GM19025 (cell line): Measurements from ENCODE around the gene DDX41.

Source experiments
- ATAC-seq: cut with Tn5 transposase; IDR thresholded peaks from one replicate; pipeline ENCODE4 v1.9.1; 2021; ENCODE audit warnings: mild to moderate bottlenecking, low read depth, moderate library complexity; ENCODE audit not compliant: unreplicated experiment

The DDX41 gene

DNA sequence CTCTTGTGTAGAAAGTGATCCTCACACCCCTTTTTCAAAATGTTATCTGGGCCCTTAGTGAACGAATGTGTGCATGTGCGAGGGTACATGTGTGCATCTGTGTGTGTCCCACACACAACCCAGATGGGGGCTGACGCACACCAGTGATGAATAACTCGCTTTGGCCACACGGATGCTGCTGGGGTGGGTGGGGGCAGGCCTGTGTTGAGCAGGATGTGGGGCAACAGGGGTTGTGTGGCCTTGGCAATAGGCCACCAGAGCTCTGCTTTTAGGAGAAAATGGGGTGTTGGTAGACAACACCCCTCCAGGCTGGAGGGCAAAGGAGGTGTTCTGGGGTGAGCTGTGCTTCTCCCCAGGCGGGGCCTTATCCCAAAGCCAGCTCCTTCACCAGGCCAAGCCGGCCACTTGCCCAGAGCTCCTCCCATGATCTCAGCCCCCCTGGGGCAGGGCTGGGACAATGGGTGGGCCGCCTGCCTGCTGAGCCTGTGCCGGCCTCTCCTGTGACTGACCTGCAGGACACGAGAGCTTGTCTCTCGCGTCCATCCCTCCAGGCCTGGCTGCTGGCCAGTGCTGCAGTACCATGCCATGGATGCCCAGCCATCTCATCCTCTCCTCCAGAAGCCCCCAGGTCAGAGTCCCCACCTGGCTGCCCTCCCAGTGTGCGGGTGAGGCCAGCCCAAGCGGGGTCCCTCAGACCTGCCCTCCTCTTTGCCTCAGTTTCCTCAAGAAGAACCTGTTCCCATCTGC, 45.0 kb downstream of the DDX41 start:
- no peak for ATAC-seq

DNA sequence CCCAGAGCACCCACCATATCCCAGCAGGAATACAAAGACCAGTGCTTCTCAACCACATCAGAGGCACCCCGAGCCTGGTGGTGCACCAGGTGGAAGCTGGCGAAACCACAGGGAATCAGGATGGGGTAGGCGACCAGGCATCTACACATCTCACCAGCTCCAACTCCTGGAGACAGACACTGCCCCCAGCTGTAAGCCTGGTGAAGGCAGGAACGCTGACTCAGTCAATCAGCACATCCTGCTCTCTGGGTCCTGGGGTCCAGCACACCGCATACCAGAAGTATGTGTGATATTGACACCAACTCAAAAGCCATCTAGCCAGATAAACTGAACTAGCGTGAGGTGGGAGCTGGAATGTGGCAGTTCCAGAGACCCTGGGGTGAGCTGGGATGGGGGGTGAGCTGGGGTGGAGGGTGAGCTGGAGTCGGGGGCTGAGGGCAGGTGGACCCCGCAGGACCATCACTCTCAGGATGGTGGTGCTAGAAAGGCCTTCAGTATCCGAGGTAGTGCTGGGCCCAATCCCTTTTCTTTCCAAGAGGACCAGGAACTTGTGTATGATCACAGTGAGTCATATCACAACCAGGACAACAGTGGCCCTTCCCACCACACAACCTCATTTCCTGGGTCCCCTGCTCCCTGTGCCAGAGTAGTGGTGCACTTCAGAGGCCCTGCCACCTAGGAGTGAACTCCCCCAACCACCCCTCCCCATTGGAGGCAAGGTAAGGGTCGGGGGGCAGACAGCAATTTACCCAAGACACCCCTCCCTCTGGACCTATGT, 45.8 kb downstream of the DDX41 start:
- no peak for ATAC-seq

DNA sequence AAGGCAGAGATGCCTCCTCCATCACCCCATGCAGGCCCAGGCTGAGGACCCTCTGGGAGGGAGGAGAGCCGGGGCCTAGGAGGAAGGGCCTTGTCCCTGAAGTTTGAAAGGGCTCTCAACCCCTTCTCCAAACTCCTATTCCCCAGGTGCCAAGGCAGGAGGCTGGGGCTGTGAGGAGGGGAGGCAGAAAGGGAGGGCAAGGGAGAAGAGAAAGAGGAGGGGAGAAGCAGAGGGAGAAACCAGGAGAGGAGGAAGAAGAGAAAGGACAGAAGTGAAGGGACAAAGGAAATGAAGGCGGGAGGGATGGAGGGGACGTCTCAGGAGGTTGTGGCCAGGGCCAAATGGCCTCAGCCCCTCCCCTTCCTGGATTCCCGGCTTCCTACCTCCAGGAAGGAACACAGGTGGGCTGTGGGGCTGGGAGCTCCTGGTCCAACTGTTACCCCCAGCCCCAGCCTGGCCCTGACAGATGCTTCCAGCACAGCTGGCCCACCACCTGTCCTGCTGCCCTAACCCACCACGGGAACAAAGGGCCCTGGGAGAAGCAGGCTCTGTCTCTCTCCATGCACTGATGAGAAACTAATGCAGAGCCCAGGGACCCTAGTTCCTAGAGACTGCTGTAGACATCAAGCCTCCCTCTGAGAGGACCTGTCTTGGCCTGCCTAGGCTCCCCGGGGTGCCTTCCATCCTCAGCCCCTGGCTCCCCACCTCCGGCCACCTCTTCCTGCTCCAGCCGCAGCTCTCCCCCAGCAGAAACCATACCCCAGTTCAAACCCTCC, 46.8 kb downstream of the DDX41 start:
- no peak for ATAC-seq

DNA sequence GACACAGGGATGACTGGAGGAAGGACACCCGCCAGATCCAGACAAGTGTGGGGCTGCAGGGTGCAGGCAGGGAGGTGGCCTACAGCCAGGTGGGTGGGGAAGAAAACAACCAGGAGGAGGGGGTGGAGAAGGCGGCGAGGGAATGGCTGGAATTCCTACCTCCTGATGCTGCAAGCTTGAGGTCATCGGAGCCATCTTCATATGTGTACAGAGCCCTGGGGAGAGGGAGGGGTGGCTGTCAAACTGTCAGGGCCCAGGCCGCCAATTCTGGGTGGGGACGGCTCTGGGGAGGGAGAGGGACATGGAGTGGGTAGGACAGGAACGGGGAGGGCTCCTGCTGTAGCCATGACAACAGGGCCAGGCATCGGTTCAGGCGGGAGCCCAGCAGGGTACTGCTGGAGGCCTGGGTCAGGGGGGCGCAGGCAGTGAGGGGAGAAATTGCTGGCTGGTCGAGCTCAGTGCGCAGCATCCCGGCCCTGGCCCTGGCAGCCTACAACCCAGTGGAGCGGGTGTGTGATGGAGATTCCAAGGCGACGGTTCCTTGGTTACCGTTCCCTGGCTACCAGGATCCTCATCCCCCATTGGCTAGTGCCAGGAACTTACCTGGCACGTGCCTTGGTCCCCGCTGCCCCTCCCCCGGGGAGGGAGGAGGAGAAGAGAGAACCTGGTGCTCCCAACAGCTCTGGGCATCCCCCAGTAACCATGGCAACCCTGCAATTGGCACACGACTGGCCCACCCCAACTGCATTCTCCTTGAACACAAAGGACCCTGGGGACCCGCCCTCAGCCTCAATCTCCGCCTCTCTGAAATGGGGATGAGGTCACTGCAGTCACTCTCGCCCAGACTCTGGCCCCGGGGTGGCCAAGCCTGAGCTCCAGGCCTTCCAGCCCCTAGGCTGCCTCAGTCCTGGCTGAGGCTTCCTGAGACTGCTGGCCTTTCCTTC, 47.8 kb downstream of the DDX41 start:
- no peak for ATAC-seq

DNA sequence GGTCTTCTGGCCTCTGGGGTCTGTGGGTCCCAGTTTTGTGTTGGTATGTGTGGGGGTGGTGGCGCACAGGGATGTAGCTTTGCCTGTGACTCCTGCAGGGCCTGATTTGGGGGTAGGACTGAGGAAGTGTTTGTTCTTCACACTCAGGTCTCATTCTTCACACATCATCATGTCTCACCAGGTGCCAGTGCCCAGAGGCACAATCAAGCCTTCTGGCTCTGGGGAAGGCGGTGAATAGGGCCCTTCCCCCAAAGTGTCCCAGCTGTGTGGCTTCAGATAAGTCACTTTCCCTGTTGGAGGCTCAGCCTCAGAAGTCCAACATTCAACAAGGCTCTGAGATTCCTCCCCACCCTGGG, 48.5 kb downstream of the DDX41 start:
- no peak for ATAC-seq

DNA sequence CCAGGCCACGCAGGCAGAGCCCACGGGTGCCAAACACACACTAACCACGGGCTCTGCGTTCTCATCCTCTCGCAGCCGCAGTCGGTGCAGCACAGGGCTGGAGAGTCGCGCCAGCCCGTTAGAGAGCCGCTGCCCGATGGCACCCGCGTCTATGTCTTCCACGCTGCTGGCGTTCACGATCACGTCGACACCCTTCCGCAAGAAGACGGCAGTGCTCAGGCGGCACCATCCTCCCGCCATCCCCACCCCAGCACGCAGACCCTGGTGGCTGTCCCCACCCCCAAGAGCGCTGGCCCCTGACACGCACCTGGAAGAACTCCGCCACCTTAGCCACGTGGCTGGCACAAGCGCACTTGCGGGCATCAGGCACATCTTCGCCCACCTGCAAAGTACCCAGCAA, 49.3 kb downstream of the DDX41 start:
- ATAC-seq: no peak

DNA sequence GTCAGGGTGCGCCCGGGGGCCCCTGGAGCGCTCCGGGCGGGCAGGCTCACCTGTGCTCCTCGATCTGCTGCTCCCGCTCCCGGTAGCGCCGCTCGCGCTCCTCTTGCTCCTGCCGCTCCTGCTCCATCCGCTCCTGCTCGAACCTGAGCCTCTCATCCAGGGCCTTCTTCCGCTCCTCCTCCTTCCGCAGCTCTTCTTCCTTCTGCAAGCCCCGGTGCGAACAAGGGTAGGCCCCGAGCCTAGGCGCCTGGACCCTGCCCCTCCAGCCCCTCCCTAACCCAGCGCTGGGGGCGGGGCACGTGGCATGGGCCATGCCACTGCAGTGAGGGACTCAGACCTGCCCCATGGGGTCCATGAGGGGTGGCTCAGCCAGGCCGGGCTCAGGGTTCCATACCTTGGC, 49.9 kb downstream of the DDX41 start:
- no peak for ATAC-seq

DNA sequence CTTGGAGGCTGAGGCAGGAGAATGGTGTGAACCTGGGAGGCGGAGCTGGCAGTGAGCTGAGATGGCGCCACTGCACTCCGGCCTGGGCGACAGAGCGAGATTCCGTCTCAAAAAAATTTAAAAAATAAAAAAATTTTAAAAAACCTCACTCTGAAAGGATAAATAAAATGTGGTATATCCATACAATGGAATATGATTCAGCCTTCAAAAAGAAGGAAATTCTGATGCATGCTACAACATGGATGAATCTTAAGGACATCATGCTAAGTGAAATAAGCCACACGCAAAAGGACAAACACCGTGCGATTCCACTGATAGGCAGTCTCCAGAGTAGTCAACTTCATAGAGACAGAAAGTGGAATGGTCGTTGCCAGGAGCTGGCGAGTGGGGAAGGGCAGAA, 51.7 kb downstream of the DDX41 start:
- ATAC-seq: no peak

DNA sequence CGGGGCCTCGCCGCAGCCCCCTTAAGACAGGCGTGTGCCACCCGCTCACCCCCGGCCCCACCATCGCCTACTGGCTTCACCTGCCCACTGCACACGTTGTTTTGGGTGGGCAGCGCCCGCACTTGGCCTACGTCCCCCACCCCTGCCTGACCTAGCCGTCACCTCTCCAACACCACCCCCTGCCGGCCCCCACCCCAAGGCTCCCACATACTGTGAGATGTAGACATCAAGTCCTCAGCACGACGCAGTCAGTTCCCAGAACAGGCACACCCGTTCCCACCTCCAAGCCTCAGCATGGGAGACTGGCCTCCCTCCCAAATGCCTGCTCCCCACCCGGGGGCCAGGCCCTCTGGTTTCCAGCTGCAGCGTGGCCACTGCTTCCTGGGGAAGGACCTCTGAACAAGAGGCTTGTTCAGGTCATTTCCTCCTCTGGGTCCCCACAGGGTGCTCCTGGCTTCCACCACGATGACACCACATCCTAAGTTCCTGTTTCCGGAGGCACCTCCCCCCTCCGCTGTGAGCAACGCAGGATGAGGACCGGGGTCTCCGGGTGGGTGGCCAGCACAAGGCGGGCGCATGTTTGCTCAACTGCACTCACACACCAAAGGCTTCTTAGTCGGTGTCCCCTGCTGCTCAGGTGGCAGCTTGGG, 54.6 kb downstream of the DDX41 start:
- no peak for ATAC-seq
